ENCODE results near the gene CNEP1R1.

The CNEP1R1 gene

DNA sequence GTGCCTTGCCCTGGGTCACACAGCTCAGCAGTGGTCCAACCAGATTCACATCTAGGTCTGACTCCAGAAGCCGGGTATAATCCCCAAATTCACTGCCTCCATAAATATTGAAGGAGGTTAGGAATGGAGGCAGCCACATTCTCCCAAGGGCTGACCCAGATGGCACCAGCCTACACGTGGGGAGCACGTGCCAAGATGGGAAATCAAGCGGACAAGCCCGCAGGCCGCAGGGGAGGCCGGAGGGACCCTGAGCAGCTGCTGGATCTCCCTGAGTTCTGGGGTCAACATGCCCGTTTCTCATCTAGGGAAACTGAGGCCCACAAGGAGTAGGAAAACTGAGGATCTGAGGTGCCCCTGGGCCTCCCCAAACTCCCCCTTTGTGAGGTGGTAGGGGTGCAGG is 32.2 kb upstream of the CNEP1R1 start:
- H3K4me3 ChIP-seq (ENCODE audit: control insufficient read depth, low read depth, low read length) = no peak overlapping the region
- TF ChIP-seq, protein P1, sequence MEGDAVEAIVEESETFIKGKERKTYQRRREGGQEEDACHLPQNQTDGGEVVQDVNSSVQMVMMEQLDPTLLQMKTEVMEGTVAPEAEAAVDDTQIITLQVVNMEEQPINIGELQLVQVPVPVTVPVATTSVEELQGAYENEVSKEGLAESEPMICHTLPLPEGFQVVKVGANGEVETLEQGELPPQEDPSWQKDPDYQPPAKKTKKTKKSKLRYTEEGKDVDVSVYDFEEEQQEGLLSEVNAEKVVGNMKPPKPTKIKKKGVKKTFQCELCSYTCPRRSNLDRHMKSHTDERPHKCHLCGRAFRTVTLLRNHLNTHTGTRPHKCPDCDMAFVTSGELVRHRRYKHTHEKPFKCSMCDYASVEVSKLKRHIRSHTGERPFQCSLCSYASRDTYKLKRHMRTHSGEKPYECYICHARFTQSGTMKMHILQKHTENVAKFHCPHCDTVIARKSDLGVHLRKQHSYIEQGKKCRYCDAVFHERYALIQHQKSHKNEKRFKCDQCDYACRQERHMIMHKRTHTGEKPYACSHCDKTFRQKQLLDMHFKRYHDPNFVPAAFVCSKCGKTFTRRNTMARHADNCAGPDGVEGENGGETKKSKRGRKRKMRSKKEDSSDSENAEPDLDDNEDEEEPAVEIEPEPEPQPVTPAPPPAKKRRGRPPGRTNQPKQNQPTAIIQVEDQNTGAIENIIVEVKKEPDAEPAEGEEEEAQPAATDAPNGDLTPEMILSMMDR (IDR thresholded peaks at IDR 0.05; ENCODE audit: control insufficient read depth, insufficient read depth, low read depth, low read length, missing control alignments) = no peak
- no peak for DNase-seq (ENCODE audit: low read depth)

DNA sequence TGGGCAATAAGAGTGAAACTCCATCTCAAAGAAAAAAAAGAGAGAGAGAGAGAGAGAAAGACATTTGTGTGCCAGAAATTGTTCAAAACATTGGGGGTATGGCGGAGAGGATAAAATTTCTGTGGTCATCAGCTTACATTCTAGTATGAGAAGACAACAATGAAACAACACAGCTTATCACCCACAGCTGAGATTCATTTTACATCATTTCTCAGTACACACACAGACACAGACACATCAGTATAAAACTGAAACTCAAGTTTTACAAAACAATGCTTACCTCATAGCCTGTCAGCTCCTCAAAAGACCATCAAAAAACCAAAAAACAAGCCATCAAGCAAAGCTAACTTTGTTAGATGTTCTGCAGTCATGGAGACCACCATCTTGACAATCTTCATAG is 31.4 kb upstream of the CNEP1R1 start:
- TF ChIP-seq, protein P1 (IDR thresholded peaks at IDR 0.05; ENCODE audit: control insufficient read depth, insufficient read depth, low read depth, low read length, missing control alignments) = no peak
- no peak for DNase-seq (ENCODE audit: low read depth)

DNA sequence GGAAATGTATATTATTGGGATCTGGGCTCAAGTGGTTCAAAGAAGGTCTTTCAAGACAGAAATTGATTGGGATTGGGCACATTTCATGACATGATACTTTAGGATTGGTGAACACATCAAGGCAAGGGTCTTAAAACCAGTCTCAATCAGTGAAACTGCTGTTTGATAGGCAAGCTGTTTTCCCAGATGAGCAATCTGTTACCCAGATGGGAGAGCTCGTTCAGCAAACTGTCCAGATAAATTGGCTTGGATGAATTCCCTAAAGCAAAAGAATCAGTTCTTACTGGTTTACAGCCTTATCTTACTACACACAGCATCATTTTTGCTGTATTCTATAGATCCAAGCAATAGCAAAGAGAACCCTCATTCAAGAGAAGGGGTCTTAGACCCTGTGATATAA is 31.0 kb upstream of the CNEP1R1 start:
- no peak overlapping the region for H3K4me3 ChIP-seq (ENCODE audit: control insufficient read depth, low read depth, low read length)
- TF ChIP-seq, protein P1 (IDR thresholded peaks at IDR 0.05; ENCODE audit: control insufficient read depth, insufficient read depth, low read depth, low read length, missing control alignments) = no peak
- no peak for DNase-seq (ENCODE audit: low read depth)

More for the DNA sequence above, 31.4 kb upstream of the CNEP1R1 start:
- H3K4me3 ChIP-seq (ENCODE audit: control insufficient read depth, low read depth, low read length) = no peak overlapping the region

GRCh38 chr16:49995720-49996119 is 29.3 kb upstream of the CNEP1R1 start:
- no peak for DNase-seq (ENCODE audit: low read depth)
- TF ChIP-seq, protein P1 (IDR thresholded peaks at IDR 0.05; ENCODE audit: control insufficient read depth, insufficient read depth, low read depth, low read length, missing control alignments) = no peak
- H3K4me3 ChIP-seq (ENCODE audit: control insufficient read depth, low read depth, low read length) = no peak overlapping the region

- no peak overlapping the region for H3K4me3 ChIP-seq (ENCODE audit: control insufficient read depth, low read depth, low read length)
- no peak for DNase-seq (ENCODE audit: low read depth)
- TF ChIP-seq, protein P1 (IDR thresholded peaks at IDR 0.05; ENCODE audit: control insufficient read depth, insufficient read depth, low read depth, low read length, missing control alignments) = no peak
Observed at GRCh38 chr16:49997721-49998251, 27.2 kb upstream of the CNEP1R1 start.

- no peak for DNase-seq (ENCODE audit: low read depth)
- TF ChIP-seq, protein P1 (IDR thresholded peaks at IDR 0.05; ENCODE audit: control insufficient read depth, insufficient read depth, low read depth, low read length, missing control alignments) = no peak
- H3K4me3 ChIP-seq (ENCODE audit: control insufficient read depth, low read depth, low read length) = no peak overlapping the region
Observed at GRCh38 chr16:49998991-49999390, 26.0 kb upstream of the CNEP1R1 start.

- H3K4me3 ChIP-seq (ENCODE audit: control insufficient read depth, low read depth, low read length) = no peak overlapping the region
- TF ChIP-seq, protein P1 (IDR thresholded peaks at IDR 0.05; ENCODE audit: control insufficient read depth, insufficient read depth, low read depth, low read length, missing control alignments) = no peak
- DNase-seq (ENCODE audit: low read depth) = no peak
Observed at GRCh38 chr16:50001144-50001543, 23.9 kb upstream of the CNEP1R1 start.

All from AG09309 (cell line).